HepG2 (cell line): ENCODE measurements around the gene H1-8. TPM values are rescaled to one million over a fixed set of nuclear protein-coding genes. Genes with fewer than 3 reads are reported as not detected.
A peak's percentile ranks its signal among the peaks of the same experiment; 100 is the strongest.

Source experiments
- ARID5B ChIP-seq: IDR thresholded peaks from 2 replicates; pipeline ENCODE4 v1.4.0; 2020; ENCODE audit warnings: mild to moderate bottlenecking, missing genetic modification reagents
- BORCS8-MEF2B ChIP-seq: sonication (generic); formaldehyde crosslinking; IDR thresholded peaks from 2 replicates; pipeline ENCODE4 v1.8.0; 2022; ENCODE audit warnings: mild to moderate bottlenecking, missing genetic modification reagents
- CEBPB ChIP-seq: IDR thresholded peaks from 2 replicates; pipeline ENCODE4 v1.6.1; 2011; ENCODE audit warnings: low read depth, low read length, improper control_type of control experiment, borderline replicate concordance
- FOXO1 ChIP-seq: sonication (generic); formaldehyde crosslinking; IDR thresholded peaks from 2 replicates; pipeline ENCODE4 v1.4.0; 2020; ENCODE audit warnings: missing genetic modification reagents
- HIC2 ChIP-seq: sonication (generic); formaldehyde crosslinking; IDR thresholded peaks from 2 replicates; pipeline ENCODE4 v1.9.0; 2022; ENCODE audit warnings: low read depth, missing genetic modification reagents
- HOXD1 ChIP-seq: sonication (generic); formaldehyde crosslinking; IDR thresholded peaks from 2 replicates; pipeline ENCODE4 v1.5.0; 2020; ENCODE audit warnings: missing genetic modification reagents
- KDM4B ChIP-seq: sonication (generic); formaldehyde crosslinking; IDR thresholded peaks from 2 replicates; pipeline ENCODE4 v1.4.0; 2020; ENCODE audit warnings: missing genetic modification reagents
- SRSF1 ChIP-seq: fragments of 200-400 bp; formaldehyde crosslinking; optimal IDR thresholded peaks from 2 replicates; pipeline ENCODE3; 2017; ENCODE audit warnings: mild to moderate bottlenecking, low read depth, low read length, moderate library complexity
- TEAD2 ChIP-seq: sonication (generic); formaldehyde crosslinking; IDR thresholded peaks from 2 replicates; pipeline ENCODE4 v1.9.0; 2021; ENCODE audit warnings: missing genetic modification reagents
- TGIF2 ChIP-seq: IDR thresholded peaks from 2 replicates; pipeline ENCODE4 v1.6.1; 2016; ENCODE audit warnings: control low read depth, missing compliant biosample characterization
- ZFP91 ChIP-seq: sonication (generic); formaldehyde crosslinking; IDR thresholded peaks from 2 replicates; pipeline ENCODE4 v1.9.0; 2022; ENCODE audit warnings: missing genetic modification reagents, mild to moderate bottlenecking, borderline replicate concordance
- ZNF180 ChIP-seq: sonication (generic); formaldehyde crosslinking; IDR thresholded peaks from 2 replicates; pipeline ENCODE4 v1.4.0; 2020; ENCODE audit warnings: low read depth, missing genetic modification reagents, borderline replicate concordance
- ZNF235 ChIP-seq: sonication (generic); formaldehyde crosslinking; IDR thresholded peaks from 2 replicates; pipeline ENCODE4 v1.8.1; 2023; ENCODE audit warnings: mild to moderate bottlenecking, missing genetic modification reagents, borderline replicate concordance
- ZNF597 ChIP-seq: sonication (generic); formaldehyde crosslinking; IDR thresholded peaks from 2 replicates; pipeline ENCODE4 v1.5.0; 2020; ENCODE audit warnings: missing genetic modification reagents
- ZNF616 ChIP-seq: sonication (generic); formaldehyde crosslinking; IDR thresholded peaks from 2 replicates; pipeline ENCODE4 v1.5.0; 2020; ENCODE audit warnings: low read depth, mild to moderate bottlenecking, missing genetic modification reagents
- polyA plus RNA-seq, 8 experiments: library from polyadenylated mRNA; depleted of rRNA in 3 of 8; stranded (reverse) in 7 of 8; unstranded in 1 of 8; fragments of >200 nt; fragmentation: Illumina TruSeq in 4 of 8; extraction: Trizol in 4 of 8; gene quantifications; 2 replicates each; pipeline versions ENCODE4 v1.2.1 to v1.2.3, GENCODE V29; 2011 to 2016; ENCODE audit warnings: low read depth in 4 of 8, missing spikeins in 1 of 8, mixed read lengths in 1 of 8; ENCODE audit not compliant: insufficient read depth in 1 of 8
- total RNA-seq, 5 experiments: library from RNA; depleted of rRNA; stranded (reverse); fragments of >200 nt; fragmentation: Illumina TruSeq; extraction: Trizol; gene quantifications; 2 replicates each; pipeline ENCODE4 v1.2.3, GENCODE V29; 2016; ENCODE audit warnings: low read depth in 1 of 5

Gene H1-8
- total and polyA plus RNA-seq, 2 of the 13 experiments (the other 11 are each of a cell fraction or from before 2014, with no cell fraction given): 0.08 TPM; not detected in 1

GRCh38 chr3:129563332-129563731 lies 20.4 kb downstream of the H1-8 start (continued):
- no peak for TF ChIP-seq FOXO1 (CRISPR knock-in tag)
- TF ChIP-seq CEBPB: peak; percentile 22; the same call in 1 of the 2 replicates
- no peak for TF ChIP-seq ZNF180 (CRISPR knock-in tag)
- TF ChIP-seq ARID5B (CRISPR knock-in tag): no peak
- no peak for TF ChIP-seq SRSF1
- TF ChIP-seq ZNF597: no peak
- TF ChIP-seq HIC2 (CRISPR knock-in tag): no peak
- no peak for TF ChIP-seq KDM4B (CRISPR knock-in tag)
- TF ChIP-seq TGIF2 (CRISPR knock-in tag): no peak
- no peak for TF ChIP-seq BORCS8-MEF2B (CRISPR knock-in tag)
- no peak for TF ChIP-seq TEAD2 (CRISPR knock-in tag)
- no peak for TF ChIP-seq HOXD1 (CRISPR knock-in tag)
- TF ChIP-seq ZNF235: no peak
- no peak for TF ChIP-seq ZFP91 (CRISPR knock-in tag)
- TF ChIP-seq ZNF616: no peak
